GM12878 (cell line): Measurements from ENCODE around the gene ADAMTSL4. TPM values are rescaled to one million over a fixed set of nuclear protein-coding genes. Genes with fewer than 3 reads are reported as not detected.

ENCODE experiments used
- BHLHE40 ChIP-seq, 2 experiments: fragments of 450-650 bp in 1 of 2; IDR thresholded peaks; 2 replicates each; pipeline ENCODE4 v1.6.1; 2011 to 2017; ENCODE audit warnings: low read depth in 2 of 2, borderline replicate concordance in 1 of 2, improper control_type of control experiment in 1 of 2, low read length in 1 of 2, mild to moderate bottlenecking in 1 of 2
- FOXM1 ChIP-seq: IDR thresholded peaks from 2 replicates; pipeline ENCODE4 v1.6.1; 2012; ENCODE audit warnings: low read depth, mild to moderate bottlenecking, inconsistent platforms, low read length, moderate library complexity
- IKZF2 ChIP-seq, 2 experiments: fragments of 450-650 bp; IDR thresholded peaks; 2 replicates each; pipeline ENCODE4 v1.6.1; 2017; ENCODE audit warnings: mild to moderate bottlenecking in 2 of 2, moderate library complexity in 2 of 2
- ZNF207 ChIP-seq: fragments of 450-650 bp; IDR thresholded peaks from 2 replicates; pipeline ENCODE4 v1.6.1; 2014; ENCODE audit warnings: antibody characterized with exemption, mild to moderate bottlenecking, borderline replicate concordance
- polyA plus RNA-seq, 11 experiments: library from polyadenylated mRNA; depleted of rRNA in 4 of 11; unstranded in 6 of 11; stranded (reverse) in 5 of 11; fragments of >200 nt; fragmentation: Nextera tagmentation in 4 of 11; fragmentation: Illumina TruSeq in 1 of 11; extraction: Ambion mirVana in 4 of 11; extraction: Trizol in 1 of 11; gene quantifications; 1 replicate in 1 of 11; 2 replicates in 10 of 11; pipeline versions ENCODE4 v1.2.1 to v1.2.3, GENCODE V29; 2011 to 2016; ENCODE audit warnings: inconsistent platforms in 2 of 11, missing spikeins in 2 of 11, low read depth in 1 of 11
- total RNA-seq, 4 experiments: library from RNA; depleted of rRNA in 3 of 4; stranded (reverse); fragments of >200 nt in 3 of 4; fragmentation: Illumina TruSeq in 1 of 4; extraction: Trizol in 1 of 4; gene quantifications; 2 replicates each; pipeline versions ENCODE4 v1.2.1 to v1.2.3, GENCODE V29; 2013 to 2021
- TF ChIP-seq, protein P1 (sequence below): fragments of 450-650 bp; IDR thresholded peaks from 2 replicates; pipeline ENCODE4 v1.6.1; 2017; ENCODE audit warnings: low read depth, mild to moderate bottlenecking, moderate library complexity
- TF ChIP-seq, protein P2 (sequence below): fragments of 450-650 bp; IDR thresholded peaks from 2 replicates; pipeline ENCODE4 v1.6.1; 2017; ENCODE audit warnings: mild to moderate bottlenecking, moderate library complexity

The ADAMTSL4 gene
- total and polyA plus RNA-seq, 10 of the 15 experiments (the other 5 are each of a cell fraction or from before 2014, with no cell fraction given) = 0.04 to 0.15 (median 0.05) TPM; not detected in 5

DNA sequence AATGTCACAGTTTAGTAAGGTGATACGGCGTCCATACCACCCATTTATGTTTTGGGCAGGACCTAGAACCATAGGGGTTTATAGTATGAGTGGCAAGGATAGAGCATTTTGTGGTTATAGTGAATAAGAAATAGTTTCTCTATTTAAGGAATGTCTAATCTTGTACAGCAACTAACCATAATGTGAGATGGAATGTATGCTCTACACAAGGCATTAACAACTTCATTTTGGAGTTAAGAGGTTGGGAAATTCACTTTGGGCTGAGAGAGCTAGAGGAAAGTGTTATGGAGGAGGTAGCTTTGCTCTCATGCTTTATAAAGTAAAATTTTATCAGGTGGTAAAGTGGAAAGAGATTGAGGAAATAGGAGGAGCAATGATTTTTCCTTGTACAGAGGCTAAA, 33.2 kb downstream of the ADAMTSL4 start (continued):
- TF ChIP-seq, protein P1, sequence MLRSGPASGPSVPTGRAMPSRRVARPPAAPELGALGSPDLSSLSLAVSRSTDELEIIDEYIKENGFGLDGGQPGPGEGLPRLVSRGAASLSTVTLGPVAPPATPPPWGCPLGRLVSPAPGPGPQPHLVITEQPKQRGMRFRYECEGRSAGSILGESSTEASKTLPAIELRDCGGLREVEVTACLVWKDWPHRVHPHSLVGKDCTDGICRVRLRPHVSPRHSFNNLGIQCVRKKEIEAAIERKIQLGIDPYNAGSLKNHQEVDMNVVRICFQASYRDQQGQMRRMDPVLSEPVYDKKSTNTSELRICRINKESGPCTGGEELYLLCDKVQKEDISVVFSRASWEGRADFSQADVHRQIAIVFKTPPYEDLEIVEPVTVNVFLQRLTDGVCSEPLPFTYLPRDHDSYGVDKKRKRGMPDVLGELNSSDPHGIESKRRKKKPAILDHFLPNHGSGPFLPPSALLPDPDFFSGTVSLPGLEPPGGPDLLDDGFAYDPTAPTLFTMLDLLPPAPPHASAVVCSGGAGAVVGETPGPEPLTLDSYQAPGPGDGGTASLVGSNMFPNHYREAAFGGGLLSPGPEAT = no peak
- TF ChIP-seq IKZF2 (IDR thresholded peaks at IDR 0.05) = no peak
- TF ChIP-seq ZNF207 = no peak
- TF ChIP-seq, protein P2, sequence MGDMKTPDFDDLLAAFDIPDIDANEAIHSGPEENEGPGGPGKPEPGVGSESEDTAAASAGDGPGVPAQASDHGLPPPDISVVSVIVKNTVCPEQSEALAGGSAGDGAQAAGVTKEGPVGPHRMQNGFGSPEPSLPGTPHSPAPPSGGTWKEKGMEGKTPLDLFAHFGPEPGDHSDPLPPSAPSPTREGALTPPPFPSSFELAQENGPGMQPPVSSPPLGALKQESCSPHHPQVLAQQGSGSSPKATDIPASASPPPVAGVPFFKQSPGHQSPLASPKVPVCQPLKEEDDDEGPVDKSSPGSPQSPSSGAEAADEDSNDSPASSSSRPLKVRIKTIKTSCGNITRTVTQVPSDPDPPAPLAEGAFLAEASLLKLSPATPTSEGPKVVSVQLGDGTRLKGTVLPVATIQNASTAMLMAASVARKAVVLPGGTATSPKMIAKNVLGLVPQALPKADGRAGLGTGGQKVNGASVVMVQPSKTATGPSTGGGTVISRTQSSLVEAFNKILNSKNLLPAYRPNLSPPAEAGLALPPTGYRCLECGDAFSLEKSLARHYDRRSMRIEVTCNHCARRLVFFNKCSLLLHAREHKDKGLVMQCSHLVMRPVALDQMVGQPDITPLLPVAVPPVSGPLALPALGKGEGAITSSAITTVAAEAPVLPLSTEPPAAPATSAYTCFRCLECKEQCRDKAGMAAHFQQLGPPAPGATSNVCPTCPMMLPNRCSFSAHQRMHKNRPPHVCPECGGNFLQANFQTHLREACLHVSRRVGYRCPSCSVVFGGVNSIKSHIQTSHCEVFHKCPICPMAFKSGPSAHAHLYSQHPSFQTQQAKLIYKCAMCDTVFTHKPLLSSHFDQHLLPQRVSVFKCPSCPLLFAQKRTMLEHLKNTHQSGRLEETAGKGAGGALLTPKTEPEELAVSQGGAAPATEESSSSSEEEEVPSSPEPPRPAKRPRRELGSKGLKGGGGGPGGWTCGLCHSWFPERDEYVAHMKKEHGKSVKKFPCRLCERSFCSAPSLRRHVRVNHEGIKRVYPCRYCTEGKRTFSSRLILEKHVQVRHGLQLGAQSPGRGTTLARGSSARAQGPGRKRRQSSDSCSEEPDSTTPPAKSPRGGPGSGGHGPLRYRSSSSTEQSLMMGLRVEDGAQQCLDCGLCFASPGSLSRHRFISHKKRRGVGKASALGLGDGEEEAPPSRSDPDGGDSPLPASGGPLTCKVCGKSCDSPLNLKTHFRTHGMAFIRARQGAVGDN = no peak
- no peak for TF ChIP-seq BHLHE40 (IDR thresholded peaks at IDR 0.05; ENCODE audit: borderline replicate concordance in 1 of 2, low read depth in 2 of 2, low read length in 1 of 2)
- no peak for TF ChIP-seq FOXM1
- TF ChIP-seq, all 136 proteins: peak for 0
